Keratinocyte (primary cell): ENCODE data around the gene TPPP2.

Source experiments
- CTCF ChIP-seq, 3 experiments: IDR thresholded peaks in 1 of 3; conservative IDR thresholded peaks in 1 of 3; optimal IDR thresholded peaks in 1 of 3; 2 replicates in 2 of 3; 3 replicates in 1 of 3; pipeline versions ENCODE3 to v1.5.1; 2011; ENCODE audit warnings: low read length in 3 of 3, mild to moderate bottlenecking in 3 of 3, moderate library complexity in 2 of 3, control low read depth in 1 of 3, inconsistent platforms in 1 of 3; ENCODE audit not compliant: insufficient read depth in 2 of 3; ENCODE audit errors: extremely low read depth in 1 of 3
- EZH2 ChIP-seq: IDR thresholded peaks from one replicate; pipeline ENCODE4 v1.6.1; 2012; ENCODE audit warnings: inconsistent platforms, mild to moderate bottlenecking, low read length, moderate library complexity

- TF ChIP-seq EZH2 = no peak
- no peak for TF ChIP-seq CTCF (optimal IDR thresholded peaks at IDR 0.05 in 1 of 3, IDR thresholded peaks at IDR 0.05 in 1 of 3, conservative IDR thresholded peaks at IDR 0.05 in 1 of 3; ENCODE audit: extremely low read depth in 1 of 3, insufficient read depth in 2 of 3, low read length in 3 of 3)
These were observed 14.7 kb upstream of the TPPP2 start for GRCh38 chr14:21015312-21015711.
